Measurements from ENCODE around the gene TSPAN4. TPM values are rescaled to one million over a fixed set of nuclear protein-coding genes. Genes with fewer than 3 reads are reported as not detected.

Gene TSPAN4
- total RNA-seq, 2 experiments from 2014 or later, result 9.4 to 12.1 TPM

DNA sequence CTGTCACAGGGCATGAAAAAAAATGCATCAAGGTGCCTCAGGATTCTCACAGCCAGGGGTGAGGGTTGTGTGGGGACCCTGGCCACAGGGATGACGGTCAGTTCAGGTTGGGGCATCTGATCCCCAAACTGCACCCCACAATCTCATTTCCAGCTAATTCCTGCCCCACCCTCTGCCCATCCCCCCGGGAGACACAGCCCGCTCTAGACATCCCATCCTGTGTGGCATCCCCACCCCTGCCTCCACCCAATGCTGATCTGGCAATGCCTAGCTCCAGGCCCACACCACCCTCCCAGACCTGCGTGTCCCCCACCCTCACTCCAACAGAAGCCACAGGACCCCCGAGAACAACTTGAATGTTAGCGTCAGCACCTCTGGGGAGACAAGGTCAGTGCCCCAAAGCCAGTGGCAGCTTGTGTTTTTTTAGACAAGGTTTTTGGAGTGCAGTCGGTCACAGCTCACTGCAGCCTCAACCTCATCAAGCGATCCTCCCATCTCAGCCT, 25.3 kb downstream of the TSPAN4 start:
- no peak for DNase-seq (ENCODE audit: low spot score)
- H4K20me1 ChIP-seq (ENCODE audit: insufficient read depth, low read length), result no peaks in the 10 kb centered on the region
- no peak overlapping the region for H3K4me3 ChIP-seq (ENCODE audit: low read depth, low read length, poor library complexity, severe bottlenecking)
- H3K36me3 ChIP-seq (ENCODE audit: insufficient read depth, low read length), result no peaks in the 10 kb centered on the region
- H3K9me2 ChIP-seq (ENCODE audit: insufficient read depth, low read length), result no peaks in the 10 kb centered on the region
- no peak for TF ChIP-seq EZH2phosphoT487 (IDR thresholded peaks at IDR 0.05; ENCODE audit: borderline replicate concordance, low read depth, low read length)
- TF ChIP-seq, protein P1, sequence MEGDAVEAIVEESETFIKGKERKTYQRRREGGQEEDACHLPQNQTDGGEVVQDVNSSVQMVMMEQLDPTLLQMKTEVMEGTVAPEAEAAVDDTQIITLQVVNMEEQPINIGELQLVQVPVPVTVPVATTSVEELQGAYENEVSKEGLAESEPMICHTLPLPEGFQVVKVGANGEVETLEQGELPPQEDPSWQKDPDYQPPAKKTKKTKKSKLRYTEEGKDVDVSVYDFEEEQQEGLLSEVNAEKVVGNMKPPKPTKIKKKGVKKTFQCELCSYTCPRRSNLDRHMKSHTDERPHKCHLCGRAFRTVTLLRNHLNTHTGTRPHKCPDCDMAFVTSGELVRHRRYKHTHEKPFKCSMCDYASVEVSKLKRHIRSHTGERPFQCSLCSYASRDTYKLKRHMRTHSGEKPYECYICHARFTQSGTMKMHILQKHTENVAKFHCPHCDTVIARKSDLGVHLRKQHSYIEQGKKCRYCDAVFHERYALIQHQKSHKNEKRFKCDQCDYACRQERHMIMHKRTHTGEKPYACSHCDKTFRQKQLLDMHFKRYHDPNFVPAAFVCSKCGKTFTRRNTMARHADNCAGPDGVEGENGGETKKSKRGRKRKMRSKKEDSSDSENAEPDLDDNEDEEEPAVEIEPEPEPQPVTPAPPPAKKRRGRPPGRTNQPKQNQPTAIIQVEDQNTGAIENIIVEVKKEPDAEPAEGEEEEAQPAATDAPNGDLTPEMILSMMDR (conservative IDR thresholded peaks at IDR 0.05; ENCODE audit: low read length), result no peak
- H3K27ac ChIP-seq (ENCODE audit: low read depth, low read length, poor library complexity, severe bottlenecking), result no peak overlapping the region
- CTCF ChIA-PET (ENCODE audit: unreplicated experiment), result no interaction called here
- no peaks in the 10 kb centered on the region for H3K79me2 ChIP-seq (ENCODE audit: insufficient read depth, low read depth, low read length)
- intact Hi-C loops (cut with micrococcal nuclease; ENCODE audit: unreplicated experiment), result no loop called here
- no peaks in the 10 kb centered on the region for H3K9me3 ChIP-seq (ENCODE audit: low read length)
- POLR2A ChIA-PET, result interaction anchor here (0.6 to 0.7 kb wide), 3 partner anchors 10 to 983 kb away, joined by 3 to 5 read pairs (median 4); no protein-coding TSS in a partner anchor
- BruUV-seq (replicated peaks), result no TSS peak
- H3K4me1 ChIP-seq (ENCODE audit: insufficient read depth, low read length, poor library complexity, severe bottlenecking), result no peaks in the 10 kb centered on the region
- no peak overlapping the region for H2AFZ ChIP-seq (ENCODE audit: low read length)
- no peak overlapping the region for H3K4me2 ChIP-seq (ENCODE audit: low read length)

- no peak overlapping the region for H2AFZ ChIP-seq (ENCODE audit: low read length)
- POLR2A ChIA-PET, result no interaction called here
- H3K27ac ChIP-seq (ENCODE audit: low read depth, low read length, poor library complexity, severe bottlenecking), result no peak overlapping the region
- no peak overlapping the region for H3K4me3 ChIP-seq (ENCODE audit: low read depth, low read length, poor library complexity, severe bottlenecking)
- H3K4me2 ChIP-seq (ENCODE audit: low read length), result no peak overlapping the region
- TSS peak; percentile 58 for BruUV-seq (replicated peaks)
- H3K36me3 ChIP-seq (ENCODE audit: insufficient read depth, low read length), result no peaks in the 10 kb centered on the region
- intact Hi-C loops (cut with micrococcal nuclease; ENCODE audit: unreplicated experiment), result no loop called here
- no peak for DNase-seq (ENCODE audit: low spot score)
- H4K20me1 ChIP-seq (ENCODE audit: insufficient read depth, low read length), result no peaks in the 10 kb centered on the region
- no peaks in the 10 kb centered on the region for H3K9me3 ChIP-seq (ENCODE audit: low read length)
- no peaks in the 10 kb centered on the region for H3K9me2 ChIP-seq (ENCODE audit: insufficient read depth, low read length)
- H3K4me1 ChIP-seq (ENCODE audit: insufficient read depth, low read length, poor library complexity, severe bottlenecking), result no peaks in the 10 kb centered on the region
- CTCF ChIA-PET (ENCODE audit: unreplicated experiment), result no interaction called here
- TF ChIP-seq, protein P1 (conservative IDR thresholded peaks at IDR 0.05; ENCODE audit: low read length), result no peak
- TF ChIP-seq EZH2phosphoT487 (IDR thresholded peaks at IDR 0.05; ENCODE audit: borderline replicate concordance, low read depth, low read length), result no peak
- no peaks in the 10 kb centered on the region for H3K79me2 ChIP-seq (ENCODE audit: insufficient read depth, low read depth, low read length)
These were observed 25.7 kb downstream of the TSPAN4 start for GRCh38 chr11:868394-868793.

- Histone ChIP-seq H3K9me3 (ENCODE audit: low read length) (no peaks in the 10 kb centered on the region), H3K4me1 (ENCODE audit: insufficient read depth, low read length, poor library complexity, severe bottlenecking) (no peaks in the 10 kb centered on the region), H3K36me3 (ENCODE audit: insufficient read depth, low read length) (no peaks in the 10 kb centered on the region), H3K4me3 (ENCODE audit: low read depth, low read length, poor library complexity, severe bottlenecking) (no peak overlapping the region), H4K20me1 (ENCODE audit: insufficient read depth, low read length) (no peaks in the 10 kb centered on the region), H3K4me2 (ENCODE audit: low read length) (no peak overlapping the region), H3K79me2 (ENCODE audit: insufficient read depth, low read depth, low read length) (no peaks in the 10 kb centered on the region), H3K9me2 (ENCODE audit: insufficient read depth, low read length) (no peaks in the 10 kb centered on the region), H2AFZ (ENCODE audit: low read length) (no peak overlapping the region), H3K27ac (ENCODE audit: low read depth, low read length, poor library complexity, severe bottlenecking) (no peak overlapping the region)
- intact Hi-C loops (cut with micrococcal nuclease; ENCODE audit: unreplicated experiment), result no loop called here
- DNase-seq (ENCODE audit: low spot score), result no peak
- BruUV-seq (replicated peaks), result no TSS peak
- TF ChIP-seq EZH2phosphoT487 (IDR thresholded peaks at IDR 0.05; ENCODE audit: borderline replicate concordance, low read depth, low read length), result no peak
- TF ChIP-seq, protein P1 (conservative IDR thresholded peaks at IDR 0.05; ENCODE audit: low read length), result no peak
- CTCF ChIA-PET (ENCODE audit: unreplicated experiment), result no interaction called here
- POLR2A ChIA-PET, result no interaction called here
These were observed 26.1 kb downstream of the TSPAN4 start for GRCh38 chr11:868802-869201.

All from OCI-LY7 (cell line).